Measurements from ENCODE around the gene GRAMD1B.

The GRAMD1B gene

DNA sequence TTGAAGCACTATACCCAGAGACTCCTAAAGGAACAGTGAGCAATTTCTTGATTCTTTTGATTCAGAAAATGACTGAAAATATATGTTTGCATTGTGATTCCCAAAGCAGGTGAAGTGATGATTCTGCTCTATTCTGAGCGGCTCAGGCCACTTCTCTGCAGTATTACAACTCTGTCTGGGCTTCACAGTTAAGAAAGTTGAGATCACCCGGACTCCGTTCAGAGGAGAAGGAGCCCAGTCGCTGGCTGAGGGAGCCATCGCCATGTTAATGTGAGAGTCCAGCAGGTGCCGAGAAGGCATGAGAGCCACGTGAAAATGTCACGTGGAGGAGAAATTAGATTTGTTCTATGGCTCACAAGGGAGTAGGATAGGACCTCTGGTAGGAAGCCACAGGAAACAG, 132.8 kb downstream of the GRAMD1B start:
- no peaks in the 10 kb centered on the region for H3K36me3 ChIP-seq (ENCODE audit: control insufficient read depth in 1 of 2, insufficient read depth in 2 of 2, low read length in 2 of 2)
- H2AK5ac ChIP-seq (ENCODE audit: low read length), result no peak overlapping the region
- H3K23ac ChIP-seq (ENCODE audit: low read length), result no peak overlapping the region
- H3K4me1 ChIP-seq (ENCODE audit: control insufficient read depth in 1 of 2, insufficient read depth in 2 of 2, low read length in 2 of 2), result peaks cover 12 to 18% of the 10 kb centered on the region in 2 experiments
- no CpG with 5 or more reads among the region's 8 CpGs for WGBS (ENCODE audit: extremely low coverage, insufficient coverage, insufficient read length)
- no peak overlapping the region for H2BK12ac ChIP-seq (ENCODE audit: low read length)
- H4K8ac ChIP-seq (ENCODE audit: low read depth, low read length), result no peak overlapping the region
- no peak overlapping the region for H3K4me2 ChIP-seq (ENCODE audit: low read length)
- no peak overlapping the region for H2BK120ac ChIP-seq (ENCODE audit: insufficient read depth, low read length, poor library complexity)
- H3K79me1 ChIP-seq (ENCODE audit: low read length), result peaks cover 5% of the 10 kb centered on the region
- peaks cover 2% of the 10 kb centered on the region for H3K9me3 ChIP-seq (ENCODE audit: insufficient read depth, low read depth, low read length)
- H3K27me3 ChIP-seq (ENCODE audit: insufficient read depth, low read length), result no peaks in the 10 kb centered on the region
- H3K18ac ChIP-seq (ENCODE audit: low read length), result no peak overlapping the region
- no peak overlapping the region for H3K4ac ChIP-seq (ENCODE audit: low read depth, low read length)
- H3K14ac ChIP-seq (ENCODE audit: low read length), result no peak overlapping the region
- H2BK5ac ChIP-seq (ENCODE audit: low read depth, low read length, poor library complexity), result no peak overlapping the region
- no peak overlapping the region for H3K4me3 ChIP-seq (ENCODE audit: low read depth, low read length)
- no peak overlapping the region for H3K27ac ChIP-seq (ENCODE audit: low read depth, low read length)
- no peak overlapping the region for H2AFZ ChIP-seq (ENCODE audit: insufficient read depth, low read length, poor library complexity)
- no peak overlapping the region for H4K12ac ChIP-seq (ENCODE audit: low read depth, low read length)
- DNase-seq, result no peak
- no peaks in the 10 kb centered on the region for H3K79me2 ChIP-seq (ENCODE audit: control insufficient read depth, insufficient read depth, low read length, poor library complexity)
- no peak overlapping the region for H3K9ac ChIP-seq (ENCODE audit: low read length)
- no peak overlapping the region for H4K91ac ChIP-seq (ENCODE audit: low read depth, low read length)

DNA sequence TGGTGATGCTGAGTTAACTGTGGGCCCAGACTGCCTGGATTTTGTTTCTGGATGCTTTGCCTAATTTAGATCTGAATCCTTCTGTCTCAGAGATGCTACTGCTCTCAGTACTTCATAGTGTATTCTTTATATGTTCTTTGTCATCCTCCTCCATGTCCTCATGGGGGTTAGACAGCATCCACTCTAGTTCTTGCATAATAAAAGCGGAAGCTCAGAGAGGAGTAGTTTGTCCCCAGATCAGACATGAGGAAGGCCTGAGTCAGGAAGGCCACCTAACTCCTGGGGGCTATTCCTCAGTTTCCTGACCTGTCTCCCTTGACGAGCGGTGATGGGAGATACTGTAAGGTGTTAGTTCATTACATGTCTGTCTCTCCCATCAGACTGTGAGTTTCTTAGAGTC, 134.2 kb downstream of the GRAMD1B start:
- Histone ChIP-seq H2AK5ac (ENCODE audit: low read length) (no peak overlapping the region), H3K4me2 (ENCODE audit: low read length) (no peak overlapping the region), H3K4me3 (ENCODE audit: low read depth, low read length) (no peak overlapping the region), H2AFZ (ENCODE audit: insufficient read depth, low read length, poor library complexity) (no peak overlapping the region), H3K27ac (ENCODE audit: low read depth, low read length) (no peak overlapping the region), H3K4me1 (ENCODE audit: control insufficient read depth in 1 of 2, insufficient read depth in 2 of 2, low read length in 2 of 2) (peaks cover 12 to 18% of the 10 kb centered on the region in 2 experiments), H4K12ac (ENCODE audit: low read depth, low read length) (no peak overlapping the region), H3K79me2 (ENCODE audit: control insufficient read depth, insufficient read depth, low read length, poor library complexity) (no peaks in the 10 kb centered on the region), H3K79me1 (ENCODE audit: low read length) (peaks cover 5% of the 10 kb centered on the region), H3K23ac (ENCODE audit: low read length) (no peak overlapping the region), H3K9ac (ENCODE audit: low read length) (no peak overlapping the region), H2BK120ac (ENCODE audit: insufficient read depth, low read length, poor library complexity) (no peak overlapping the region), H3K9me3 (ENCODE audit: insufficient read depth, low read depth, low read length) (peaks cover 2% of the 10 kb centered on the region), H2BK12ac (ENCODE audit: low read length) (no peak overlapping the region), H3K18ac (ENCODE audit: low read length) (no peak overlapping the region), H4K91ac (ENCODE audit: low read depth, low read length) (no peak overlapping the region), H3K36me3 (ENCODE audit: control insufficient read depth in 1 of 2, insufficient read depth in 2 of 2, low read length in 2 of 2) (no peaks in the 10 kb centered on the region), H3K4ac (ENCODE audit: low read depth, low read length) (no peak overlapping the region), H4K8ac (ENCODE audit: low read depth, low read length) (no peak overlapping the region), H2BK5ac (ENCODE audit: low read depth, low read length, poor library complexity) (no peak overlapping the region), H3K14ac (ENCODE audit: low read length) (no peak overlapping the region), H3K27me3 (ENCODE audit: insufficient read depth, low read length) (no peaks in the 10 kb centered on the region)
- no CpG with 5 or more reads among the region's 3 CpGs for WGBS (ENCODE audit: extremely low coverage, insufficient coverage, insufficient read length)
- no peak for DNase-seq

- H3K36me3 ChIP-seq (ENCODE audit: control insufficient read depth in 1 of 2, insufficient read depth in 2 of 2, low read length in 2 of 2), result no peaks in the 10 kb centered on the region
- no peak overlapping the region for H3K18ac ChIP-seq (ENCODE audit: low read length)
- no peak overlapping the region for H2AK5ac ChIP-seq (ENCODE audit: low read length)
- H2AFZ ChIP-seq (ENCODE audit: insufficient read depth, low read length, poor library complexity), result no peak overlapping the region
- no CpG with 5 or more reads among the region's 4 CpGs for WGBS (ENCODE audit: extremely low coverage, insufficient coverage, insufficient read length)
- no peak overlapping the region for H4K8ac ChIP-seq (ENCODE audit: low read depth, low read length)
- no peak overlapping the region for H2BK120ac ChIP-seq (ENCODE audit: insufficient read depth, low read length, poor library complexity)
- H3K79me1 ChIP-seq (ENCODE audit: low read length), result no peaks in the 10 kb centered on the region
- peaks cover 2% of the 10 kb centered on the region for H3K9me3 ChIP-seq (ENCODE audit: insufficient read depth, low read depth, low read length)
- H3K4me2 ChIP-seq (ENCODE audit: low read length), result no peak overlapping the region
- no peak overlapping the region for H2BK12ac ChIP-seq (ENCODE audit: low read length)
- no peak overlapping the region for H3K23ac ChIP-seq (ENCODE audit: low read length)
- H3K14ac ChIP-seq (ENCODE audit: low read length), result no peak overlapping the region
- no peaks in the 10 kb centered on the region for H3K27me3 ChIP-seq (ENCODE audit: insufficient read depth, low read length)
- H3K4me1 ChIP-seq (ENCODE audit: control insufficient read depth in 1 of 2, insufficient read depth in 2 of 2, low read length in 2 of 2), result peaks cover 2 to 3% of the 10 kb centered on the region in 2 experiments
- H3K27ac ChIP-seq (ENCODE audit: low read depth, low read length), result no peak overlapping the region
- DNase-seq, result no peak
- H3K9ac ChIP-seq (ENCODE audit: low read length), result no peak overlapping the region
- H3K4me3 ChIP-seq (ENCODE audit: low read depth, low read length), result no peak overlapping the region
- H3K79me2 ChIP-seq (ENCODE audit: control insufficient read depth, insufficient read depth, low read length, poor library complexity), result no peaks in the 10 kb centered on the region
- H3K4ac ChIP-seq (ENCODE audit: low read depth, low read length), result no peak overlapping the region
- H4K12ac ChIP-seq (ENCODE audit: low read depth, low read length), result no peak overlapping the region
- H4K91ac ChIP-seq (ENCODE audit: low read depth, low read length), result no peak overlapping the region
- H2BK5ac ChIP-seq (ENCODE audit: low read depth, low read length, poor library complexity), result no peak overlapping the region
Measured at GRCh38 chr11:123566852-123567251, 136.8 kb downstream of the GRAMD1B start.

DNA sequence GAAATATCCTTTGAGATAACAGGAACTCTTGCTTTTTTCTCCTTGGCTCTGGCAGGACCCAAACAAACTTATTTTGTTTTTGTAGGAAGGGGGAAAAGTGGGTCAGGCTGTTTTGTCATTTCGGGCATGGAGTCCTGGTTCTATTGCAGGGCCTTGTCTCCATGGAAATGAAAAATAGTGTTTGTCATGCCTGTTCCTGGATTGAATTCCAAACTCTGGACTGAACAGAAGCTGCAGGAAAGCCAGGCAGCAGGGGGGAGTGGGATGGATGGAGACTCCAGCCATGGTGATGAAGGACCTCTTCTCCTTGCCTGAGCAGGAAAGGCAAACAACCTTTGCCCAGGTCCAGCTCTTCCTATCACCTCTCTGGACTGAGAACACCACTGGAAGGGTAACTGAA, 137.4 kb downstream of the GRAMD1B start:
- Histone ChIP-seq H3K9me3 (ENCODE audit: insufficient read depth, low read depth, low read length) (peaks cover 2% of the 10 kb centered on the region), H3K4me3 (ENCODE audit: low read depth, low read length) (no peak overlapping the region), H3K27ac (ENCODE audit: low read depth, low read length) (no peak overlapping the region), H2AFZ (ENCODE audit: insufficient read depth, low read length, poor library complexity) (no peak overlapping the region), H3K4ac (ENCODE audit: low read depth, low read length) (no peak overlapping the region), H3K4me2 (ENCODE audit: low read length) (no peak overlapping the region), H2BK12ac (ENCODE audit: low read length) (no peak overlapping the region), H3K14ac (ENCODE audit: low read length) (no peak overlapping the region), H2AK5ac (ENCODE audit: low read length) (no peak overlapping the region), H3K23ac (ENCODE audit: low read length) (no peak overlapping the region), H4K8ac (ENCODE audit: low read depth, low read length) (no peak overlapping the region), H3K79me2 (ENCODE audit: control insufficient read depth, insufficient read depth, low read length, poor library complexity) (no peaks in the 10 kb centered on the region), H2BK5ac (ENCODE audit: low read depth, low read length, poor library complexity) (no peak overlapping the region), H3K27me3 (ENCODE audit: insufficient read depth, low read length) (no peaks in the 10 kb centered on the region), H3K4me1 (ENCODE audit: control insufficient read depth in 1 of 2, insufficient read depth in 2 of 2, low read length in 2 of 2) (peaks cover 2 to 3% of the 10 kb centered on the region in 2 experiments), H3K18ac (ENCODE audit: low read length) (no peak overlapping the region), H3K79me1 (ENCODE audit: low read length) (no peaks in the 10 kb centered on the region), H3K36me3 (ENCODE audit: control insufficient read depth in 1 of 2, insufficient read depth in 2 of 2, low read length in 2 of 2) (no peaks in the 10 kb centered on the region), H3K9ac (ENCODE audit: low read length) (no peak overlapping the region), H4K12ac (ENCODE audit: low read depth, low read length) (no peak overlapping the region), H4K91ac (ENCODE audit: low read depth, low read length) (no peak overlapping the region), H2BK120ac (ENCODE audit: insufficient read depth, low read length, poor library complexity) (no peak overlapping the region)
- DNase-seq, result no peak
- WGBS (ENCODE audit: extremely low coverage, insufficient coverage, insufficient read length), result no CpG with 5 or more reads among the region's 1 CpG
